ENCODE results near the gene BACE2.
"Not testable (repeated sequence)": the region's sequence is repeated elsewhere in the genome, so short reads cannot be mapped to it uniquely, and the experiment has no call there.

Gene BACE2

GRCh38 chr21:41217671-41218385 lies 49.9 kb downstream of the BACE2 start:
- no peak for DNase-seq

GRCh38 chr21:41219498-41220207 lies 51.7 kb downstream of the BACE2 start:
- DNase-seq, result no peak

- no peak for DNase-seq
These were observed 52.3 kb downstream of the BACE2 start for GRCh38 chr21:41220208-41220733.

GRCh38 chr21:41222247-41223068 lies 54.5 kb downstream of the BACE2 start:
- DNase-seq, result no peak

GRCh38 chr21:41226853-41227252 lies 58.9 kb downstream of the BACE2 start:
- DNase-seq, result no peak

- no peak for DNase-seq
These were observed 59.5 kb downstream of the BACE2 start for GRCh38 chr21:41227357-41228005.

- DNase-seq, result no peak
These were observed 60.0 kb downstream of the BACE2 start for GRCh38 chr21:41228006-41228370.

- no peak for DNase-seq
These were observed 60.5 kb downstream of the BACE2 start for GRCh38 chr21:41228492-41228891.

GRCh38 chr21:41228958-41229357 lies 61.0 kb downstream of the BACE2 start:
- no peak for DNase-seq

- no peak for DNase-seq
These were observed 61.7 kb downstream of the BACE2 start for GRCh38 chr21:41229509-41230248.

GRCh38 chr21:41230497-41230896 lies 62.5 kb downstream of the BACE2 start:
- DNase-seq, result no peak

GRCh38 chr21:41231060-41231459 lies 63.1 kb downstream of the BACE2 start:
- no peak for DNase-seq

- DNase-seq, result no peak
These were observed 64.1 kb downstream of the BACE2 start for GRCh38 chr21:41232013-41232412.

GRCh38 chr21:41233916-41234315 lies 66.0 kb downstream of the BACE2 start:
- DNase-seq, result no peak

GRCh38 chr21:41234569-41234968 lies 66.6 kb downstream of the BACE2 start:
- DNase-seq, result no peak

- DNase-seq, result no peak
These were observed 67.2 kb downstream of the BACE2 start for GRCh38 chr21:41235201-41235600.

GRCh38 chr21:41236352-41236973 lies 68.5 kb downstream of the BACE2 start:
- DNase-seq, result no peak

- not testable (repeated sequence) for DNase-seq
These were observed 70.3 kb downstream of the BACE2 start for GRCh38 chr21:41238081-41238796.

- no peak for DNase-seq
These were observed 72.1 kb downstream of the BACE2 start for GRCh38 chr21:41240040-41240439.

- no peak for DNase-seq
These were observed 73.4 kb downstream of the BACE2 start for GRCh38 chr21:41241341-41241740.

GRCh38 chr21:41242238-41242829 lies 74.4 kb downstream of the BACE2 start:
- no peak for DNase-seq
